ENCODE data around the gene RAB6A. TPM values are rescaled to one million over a fixed set of nuclear protein-coding genes. Genes with fewer than 3 reads are reported as not detected.

The RAB6A gene
- total RNA-seq, 4 donors from 2014 or later: 95.5 to 124 (median 110) TPM

DNA sequence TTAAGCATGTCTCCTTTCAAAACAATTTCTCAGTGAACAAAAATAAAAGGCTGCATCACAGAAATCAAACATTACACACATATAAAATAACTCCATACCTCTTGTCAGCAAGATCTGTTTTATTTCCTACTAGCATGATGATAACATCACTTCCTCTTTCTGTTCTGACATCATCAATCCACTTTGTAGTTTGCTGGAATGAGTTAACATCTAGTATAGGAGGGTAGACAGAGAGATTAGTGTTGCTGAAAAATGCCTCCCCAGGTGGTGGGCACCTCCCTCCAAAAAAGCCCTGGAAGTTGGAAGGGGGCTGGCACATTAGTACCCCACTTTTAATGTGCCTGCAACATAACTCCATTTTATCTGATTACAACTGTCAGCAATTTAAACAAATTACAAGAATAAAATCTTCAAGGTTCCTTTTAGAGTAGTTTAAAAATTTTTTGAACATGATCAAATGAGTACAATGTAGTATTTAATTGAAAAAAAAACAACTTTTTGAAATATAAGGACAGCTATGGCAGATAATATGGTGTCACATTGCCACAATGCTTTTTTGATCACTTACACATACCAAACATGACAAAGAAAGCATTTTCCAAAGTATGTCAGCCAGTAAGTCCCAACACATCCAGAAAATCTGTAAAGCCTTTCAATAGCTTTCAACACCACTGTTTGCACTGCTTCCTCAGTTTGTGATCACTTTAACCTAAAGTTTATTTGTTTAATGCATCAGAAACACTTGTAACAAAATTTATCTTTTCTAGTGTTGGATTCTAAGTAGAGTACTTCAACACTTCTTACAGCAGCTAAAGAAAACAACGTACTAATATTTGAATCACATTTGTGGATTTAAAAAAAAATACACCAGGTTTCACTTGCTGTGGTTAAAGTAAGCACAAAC lies 44.5 kb downstream of the RAB6A start:
- in situ Hi-C loops (cut with MboI; ENCODE audit: low sequenced_read_pairs in 4 of 4) (no loop called here), intact Hi-C loops (cut with DNase I; ENCODE audit: low total_unique reads) (no loop called here)
- no peak overlapping the region for H3K27ac ChIP-seq

DNA sequence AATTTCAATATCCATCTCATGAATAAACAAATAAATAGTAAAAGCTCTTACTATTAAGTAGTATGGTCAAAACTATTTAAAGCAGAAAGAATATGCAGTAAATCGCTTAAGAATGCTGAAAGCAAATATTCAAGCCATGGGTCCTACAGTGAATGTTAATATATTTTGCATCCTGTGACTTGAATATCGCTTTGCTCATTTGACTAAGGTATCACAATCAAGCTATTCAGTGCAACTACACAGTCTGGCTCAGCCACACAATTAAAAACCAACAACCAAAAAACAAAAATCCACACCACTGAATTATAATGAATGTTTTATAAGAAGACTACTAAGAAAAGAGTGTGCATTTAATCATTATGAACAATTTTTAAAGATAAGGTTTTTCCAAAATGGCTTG lies 45.3 kb downstream of the RAB6A start:
- H3K9me3 ChIP-seq: no peaks in the 10 kb centered on the region
- in situ Hi-C loops (cut with MboI; ENCODE audit: low sequenced_read_pairs in 4 of 4): no loop called here
- DNase-seq (no peak), ATAC-seq (no peak)
- peaks cover 0 to 24% of the 10 kb centered on the region in 2 donors for H3K36me3 ChIP-seq
- H3K27me3 ChIP-seq: no peaks in the 10 kb centered on the region
- no peak overlapping the region for H3K4me3 ChIP-seq
- TF ChIP-seq, protein P1, sequence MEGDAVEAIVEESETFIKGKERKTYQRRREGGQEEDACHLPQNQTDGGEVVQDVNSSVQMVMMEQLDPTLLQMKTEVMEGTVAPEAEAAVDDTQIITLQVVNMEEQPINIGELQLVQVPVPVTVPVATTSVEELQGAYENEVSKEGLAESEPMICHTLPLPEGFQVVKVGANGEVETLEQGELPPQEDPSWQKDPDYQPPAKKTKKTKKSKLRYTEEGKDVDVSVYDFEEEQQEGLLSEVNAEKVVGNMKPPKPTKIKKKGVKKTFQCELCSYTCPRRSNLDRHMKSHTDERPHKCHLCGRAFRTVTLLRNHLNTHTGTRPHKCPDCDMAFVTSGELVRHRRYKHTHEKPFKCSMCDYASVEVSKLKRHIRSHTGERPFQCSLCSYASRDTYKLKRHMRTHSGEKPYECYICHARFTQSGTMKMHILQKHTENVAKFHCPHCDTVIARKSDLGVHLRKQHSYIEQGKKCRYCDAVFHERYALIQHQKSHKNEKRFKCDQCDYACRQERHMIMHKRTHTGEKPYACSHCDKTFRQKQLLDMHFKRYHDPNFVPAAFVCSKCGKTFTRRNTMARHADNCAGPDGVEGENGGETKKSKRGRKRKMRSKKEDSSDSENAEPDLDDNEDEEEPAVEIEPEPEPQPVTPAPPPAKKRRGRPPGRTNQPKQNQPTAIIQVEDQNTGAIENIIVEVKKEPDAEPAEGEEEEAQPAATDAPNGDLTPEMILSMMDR (IDR thresholded peaks at IDR 0.05 in 4 of 5, conservative IDR thresholded peaks at IDR 0.05 in 1 of 5): no peak
- TF ChIP-seq POLR2A (IDR thresholded peaks at IDR 0.05): no peak
- intact Hi-C loops (cut with DNase I; ENCODE audit: low total_unique reads): no loop called here
- peaks cover 0 to 6% of the 10 kb centered on the region in 2 donors for H3K4me1 ChIP-seq
- H3K27ac ChIP-seq: no peak overlapping the region

More for the DNA sequence above, 44.5 kb downstream of the RAB6A start:
- DNase-seq (no peak), ATAC-seq (no peak)
- no peaks in the 10 kb centered on the region for H3K9me3 ChIP-seq
- H3K36me3 ChIP-seq: peaks cover 0 to 24% of the 10 kb centered on the region in 2 donors
- TF ChIP-seq POLR2A (IDR thresholded peaks at IDR 0.05): no peak
- TF ChIP-seq, protein P1 (IDR thresholded peaks at IDR 0.05 in 4 of 5, conservative IDR thresholded peaks at IDR 0.05 in 1 of 5): no peak
- H3K4me1 ChIP-seq: peaks cover 0 to 9% of the 10 kb centered on the region in 2 donors
- H3K27me3 ChIP-seq: no peaks in the 10 kb centered on the region
- H3K4me3 ChIP-seq: no peak overlapping the region

DNA sequence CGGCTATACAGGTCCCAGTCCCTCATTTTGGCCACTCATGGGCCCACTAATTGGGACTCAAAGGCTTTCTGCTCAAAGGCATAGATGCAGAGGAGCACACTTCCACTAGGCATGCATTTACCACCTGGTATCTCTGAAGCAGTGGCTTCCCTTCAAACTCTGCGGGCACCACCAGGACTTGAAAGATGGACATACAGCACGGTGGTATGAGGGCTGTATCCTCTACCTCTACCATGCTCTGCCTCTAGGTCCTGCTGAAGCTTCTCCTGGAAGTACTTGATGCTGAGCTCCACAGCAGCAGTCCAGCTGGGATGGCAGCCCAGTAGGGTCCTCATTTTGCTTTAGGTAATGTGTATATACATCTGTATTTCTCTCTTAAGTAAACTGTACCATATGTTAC lies 49.9 kb downstream of the RAB6A start:
- no peaks in the 10 kb centered on the region for H3K9me3 ChIP-seq
- ATAC-seq: no peak
- H3K4me3 ChIP-seq: no peak overlapping the region
- intact Hi-C loops (cut with DNase I; ENCODE audit: low total_unique reads) (no loop called here), in situ Hi-C loops (cut with MboI; ENCODE audit: low sequenced_read_pairs in 4 of 4) (no loop called here)
- peaks cover 0 to under 1% of the 10 kb centered on the region in 2 donors for H3K4me1 ChIP-seq
- TF ChIP-seq, protein P1 (IDR thresholded peaks at IDR 0.05 in 4 of 5, conservative IDR thresholded peaks at IDR 0.05 in 1 of 5): no peak
- TF ChIP-seq POLR2A (IDR thresholded peaks at IDR 0.05): no peak
- H3K36me3 ChIP-seq: peaks cover 0 to 36% of the 10 kb centered on the region in 2 donors
- H3K27ac ChIP-seq: no peak overlapping the region
- DNase-seq: no peak
- H3K27me3 ChIP-seq: no peaks in the 10 kb centered on the region

DNA sequence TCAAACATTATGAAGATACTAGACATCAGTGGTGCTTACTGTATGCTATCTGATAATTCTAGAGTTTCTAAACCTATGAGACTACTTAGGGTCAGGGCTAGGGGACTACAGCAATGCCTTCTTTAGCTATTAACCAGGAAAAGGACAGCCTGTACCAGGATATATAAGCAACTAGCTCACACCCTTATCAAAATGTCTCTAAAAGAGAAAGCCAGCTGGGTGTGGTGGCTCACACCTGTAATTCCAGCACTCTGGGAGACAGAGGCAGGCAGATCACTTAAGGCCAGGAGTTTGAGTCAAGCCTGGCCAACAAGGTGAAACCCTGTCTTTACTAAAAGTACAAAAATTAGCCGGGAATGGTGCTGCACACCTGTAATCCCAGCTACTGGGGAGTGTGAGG lies 55.8 kb downstream of the RAB6A start:
- no peaks in the 10 kb centered on the region for H3K27me3 ChIP-seq

More for the DNA sequence above, 55.8 kb downstream of the RAB6A start:
- Histone ChIP-seq H3K4me3 (no peak overlapping the region), H3K9me3 (no peaks in the 10 kb centered on the region), H3K27ac (no peak overlapping the region), H3K4me1 (no peaks in the 10 kb centered on the region), H3K36me3 (peaks cover 0 to 44% of the 10 kb centered on the region in 2 donors)
- no peak for ATAC-seq
- TF ChIP-seq, protein P1 (IDR thresholded peaks at IDR 0.05 in 4 of 5, conservative IDR thresholded peaks at IDR 0.05 in 1 of 5): no peak
- no peak for TF ChIP-seq POLR2A (IDR thresholded peaks at IDR 0.05)
- in situ Hi-C loops (cut with MboI; ENCODE audit: low sequenced_read_pairs in 4 of 4): no loop called here
- intact Hi-C loops (cut with DNase I; ENCODE audit: low total_unique reads): no loop called here
- no peak for DNase-seq
